HG03520 (cell line): ENCODE measurements around the gene KLHL30.

Experiments used
- ATAC-seq: cut with Tn5 transposase; IDR thresholded peaks from one replicate; pipeline ENCODE4 v1.9.1; 2021; ENCODE audit warnings: mild to moderate bottlenecking, moderate library complexity; ENCODE audit not compliant: unreplicated experiment

KLHL30 gene

GRCh38 chr2:238117199-238118154 is 21.0 kb upstream of the KLHL30 start:
- ATAC-seq, result no peak

GRCh38 chr2:238119756-238120462 is 18.6 kb upstream of the KLHL30 start:
- ATAC-seq, result no peak

- no peak for ATAC-seq
Measured at GRCh38 chr2:238120463-238121298, 17.8 kb upstream of the KLHL30 start.

- ATAC-seq, result no peak
Measured at GRCh38 chr2:238121511-238122286, 16.8 kb upstream of the KLHL30 start.

GRCh38 chr2:238122287-238123217 is 15.9 kb upstream of the KLHL30 start:
- no peak for ATAC-seq

DNA sequence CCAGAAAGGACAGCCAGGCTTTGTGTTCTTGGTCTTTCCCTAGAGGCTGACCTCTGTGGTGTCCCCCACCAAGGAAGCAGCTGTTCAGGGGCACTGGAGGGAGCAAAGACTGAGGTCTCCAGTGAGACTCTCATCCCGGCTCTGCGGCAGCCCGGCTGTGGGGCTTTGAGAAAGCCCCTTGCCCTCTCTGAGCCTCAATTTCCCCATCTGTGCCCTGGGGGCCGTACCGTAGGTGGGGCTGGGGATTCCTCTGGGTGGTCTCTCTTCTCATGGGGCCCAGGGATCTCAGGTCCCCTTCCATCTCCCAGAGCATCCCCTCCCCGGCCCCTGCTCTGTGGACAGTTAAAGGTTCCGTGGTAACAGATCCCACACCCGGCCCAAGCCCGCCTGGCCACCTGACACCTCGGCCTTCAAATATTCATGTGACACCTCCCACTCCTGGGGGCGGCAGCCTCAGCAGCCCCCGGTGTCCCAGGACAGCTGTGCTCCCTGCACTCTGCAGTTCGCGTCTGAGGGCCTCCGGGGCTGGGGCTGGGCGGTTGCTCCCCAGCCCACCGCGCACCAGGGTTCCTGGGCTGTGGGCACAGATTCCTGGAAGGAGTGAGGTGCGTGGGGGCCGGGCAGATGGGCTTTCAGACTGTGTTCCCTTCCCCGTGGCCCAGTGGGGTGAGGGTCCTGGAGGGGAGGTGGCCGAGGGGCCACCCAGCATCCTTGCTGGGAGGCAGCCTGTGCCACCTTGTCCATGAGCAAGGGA is 15.1 kb upstream of the KLHL30 start:
- no peak for ATAC-seq

DNA sequence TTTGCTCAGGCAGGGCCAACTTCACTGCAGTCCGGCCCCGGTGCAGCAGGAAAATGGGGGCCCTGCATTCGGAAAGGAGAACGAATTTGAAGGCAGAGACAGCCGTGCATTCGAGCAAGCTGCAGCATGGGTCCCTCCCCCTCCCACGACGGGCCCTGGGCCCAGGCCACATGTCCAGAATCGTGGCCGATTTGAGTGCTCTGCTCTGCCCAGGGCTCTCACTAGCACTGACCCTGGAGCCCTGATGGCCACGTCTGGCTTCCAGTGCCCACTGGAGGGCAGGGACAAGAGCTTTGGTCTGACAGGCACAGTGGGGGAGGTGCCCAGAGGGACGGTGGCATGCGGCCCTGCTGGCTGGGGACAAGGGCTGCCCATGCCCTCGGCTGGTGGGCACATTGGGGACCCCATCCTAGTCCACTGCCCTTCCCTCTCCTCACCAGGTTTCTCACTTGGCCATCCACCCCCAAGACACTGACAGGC is 14.4 kb upstream of the KLHL30 start:
- no peak for ATAC-seq

DNA sequence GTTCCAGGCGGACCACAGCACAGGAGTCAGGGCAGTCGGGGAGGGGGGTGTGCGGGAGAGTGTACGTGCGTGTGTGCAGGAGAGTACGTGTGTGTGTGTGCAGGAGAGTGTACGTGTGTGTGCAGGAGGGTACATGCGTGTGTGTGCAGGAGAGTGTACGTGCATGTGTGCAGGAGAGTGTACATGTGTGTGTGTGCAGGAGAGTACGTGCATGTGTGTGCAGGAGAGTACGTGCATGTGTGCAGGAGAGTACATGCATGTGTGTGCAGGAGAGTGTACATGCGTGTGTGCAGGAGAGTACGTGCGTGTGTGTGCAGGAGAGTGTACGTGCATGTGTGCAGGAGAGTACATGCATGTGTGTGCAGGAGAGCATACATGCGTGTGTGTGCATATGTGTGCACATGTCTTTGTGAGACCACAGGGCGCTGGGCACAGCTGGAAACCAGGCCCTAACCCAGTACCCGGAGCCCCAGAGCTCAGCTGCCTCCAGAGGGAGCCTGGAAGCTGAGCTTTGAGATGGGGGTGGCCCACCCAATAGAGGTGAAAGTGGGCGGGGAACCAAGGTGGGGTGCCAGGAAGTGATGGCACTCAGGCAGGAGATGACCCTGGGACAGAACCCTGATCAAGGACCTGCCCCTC is 13.9 kb upstream of the KLHL30 start:
- ATAC-seq, result no peak

DNA sequence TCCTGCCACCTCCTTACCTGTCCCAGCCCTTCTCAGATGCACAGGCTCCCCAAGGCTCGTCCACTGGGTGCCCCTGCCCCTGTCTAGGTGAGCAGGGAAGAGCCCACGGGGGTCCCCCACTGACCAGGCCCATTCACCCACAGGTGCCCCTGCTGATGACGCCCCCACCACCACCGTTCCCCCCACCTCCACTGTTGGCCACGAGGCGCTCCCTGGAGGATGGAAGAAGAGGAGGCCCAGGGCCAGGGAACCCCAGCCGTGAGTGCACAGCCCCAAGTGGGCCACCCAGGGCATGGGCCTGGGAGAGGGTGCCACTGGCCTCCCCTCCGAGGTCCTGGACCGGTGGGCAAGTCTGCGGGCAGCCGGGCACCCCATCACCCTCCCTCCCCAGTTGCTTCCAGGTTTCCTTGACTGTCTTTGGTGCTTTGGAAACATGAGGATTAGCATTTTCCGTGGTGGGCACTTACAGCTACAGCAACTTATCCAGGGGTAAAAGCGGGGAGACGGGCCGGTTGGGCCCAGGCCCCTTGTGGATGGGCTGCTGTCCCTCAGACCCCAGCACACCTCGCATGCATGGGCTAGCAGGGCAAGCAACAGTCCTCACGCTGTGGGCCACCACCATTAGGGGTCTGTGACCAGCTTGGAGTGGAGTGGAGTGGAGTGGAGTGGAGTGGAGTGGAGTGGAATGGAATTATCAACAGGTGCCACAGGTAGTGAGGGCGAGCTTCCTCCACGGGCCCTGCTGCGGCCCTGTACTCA is 13.2 kb upstream of the KLHL30 start:
- ATAC-seq, result no peak

- ATAC-seq, result no peak
Measured at GRCh38 chr2:238126338-238126737, 12.1 kb upstream of the KLHL30 start.

GRCh38 chr2:238126775-238127164 is 11.7 kb upstream of the KLHL30 start:
- ATAC-seq, result no peak

GRCh38 chr2:238127165-238128060 is 11.1 kb upstream of the KLHL30 start:
- no peak for ATAC-seq

GRCh38 chr2:238128061-238128440 is 10.4 kb upstream of the KLHL30 start:
- ATAC-seq, result no peak

DNA sequence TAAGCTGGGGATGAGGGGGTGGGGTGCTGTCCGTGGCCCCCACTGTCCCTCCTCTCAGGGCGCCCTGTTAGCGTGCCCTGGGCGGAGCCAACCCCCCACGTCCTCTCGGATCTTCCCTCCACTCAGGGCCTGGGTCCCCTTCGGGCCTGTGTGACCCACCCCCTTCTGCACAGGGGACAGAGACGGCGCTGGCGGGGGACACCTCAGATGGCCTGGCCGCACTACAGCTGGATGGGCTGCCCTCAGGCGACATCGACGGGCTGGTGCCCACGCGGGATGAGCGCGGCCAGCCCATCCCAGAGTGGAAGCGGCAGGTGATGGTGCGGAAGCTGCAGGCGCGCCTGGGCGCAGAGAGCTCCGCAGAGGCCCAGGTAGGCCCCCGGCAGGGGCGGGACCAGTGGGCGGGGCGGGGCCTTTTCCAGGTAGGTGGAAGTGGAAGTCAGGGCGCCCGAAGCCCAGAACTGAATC is 9.9 kb upstream of the KLHL30 start:
- no peak for ATAC-seq

DNA sequence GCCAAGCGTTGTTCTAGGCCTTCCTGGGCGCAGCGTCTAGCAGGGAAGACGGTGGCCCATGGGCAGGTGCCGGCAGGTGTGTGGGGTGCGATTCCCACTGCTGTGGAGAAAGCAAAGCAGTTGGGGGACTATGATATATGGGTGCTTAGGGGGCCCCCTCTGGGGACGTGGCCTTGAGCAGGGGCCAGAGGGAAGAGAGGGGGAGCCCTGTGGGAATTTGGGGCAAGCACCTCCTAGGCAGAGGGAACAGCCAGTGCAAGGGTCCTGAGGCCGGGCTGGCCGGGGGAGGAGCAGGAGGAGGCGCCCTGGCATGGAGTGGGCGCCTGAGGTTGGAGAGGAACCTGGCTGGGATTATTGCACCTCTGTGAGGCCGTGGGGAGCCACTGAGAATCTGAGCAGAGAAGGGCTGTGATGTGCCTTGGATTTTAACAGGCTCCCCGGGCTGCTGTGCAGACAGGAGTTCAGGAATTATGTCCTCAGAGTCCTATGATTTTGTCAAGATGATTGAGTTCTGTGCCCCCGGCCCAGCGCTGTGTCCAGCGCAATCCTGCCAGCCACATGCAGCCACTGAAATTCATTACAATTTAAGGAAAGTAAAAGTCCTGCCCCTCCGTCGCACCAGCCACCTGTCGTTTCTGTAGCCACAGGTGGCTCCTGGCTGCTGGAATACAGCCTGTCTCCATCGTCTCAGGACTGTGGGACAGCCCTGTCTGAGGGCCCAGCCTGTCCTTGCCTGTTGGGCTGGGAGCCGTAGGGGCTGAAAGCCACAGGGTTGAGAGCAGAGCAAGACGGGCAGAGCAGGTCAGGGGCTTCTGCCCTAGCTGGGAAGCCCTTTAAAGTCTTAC is 9.1 kb upstream of the KLHL30 start:
- no peak for ATAC-seq
